Esophagus squamous epithelium (tissue), 4 donors: ENCODE results near the gene CDC20.

Experiments used
- POLR2A ChIP-seq, 4 donors: fragments of 450-650 bp; IDR thresholded peaks; one replicate each; pipeline ENCODE4 v1.6.1; 2017; ENCODE audit warnings: antibody characterized with exemption in 4 of 4, mild to moderate bottlenecking in 4 of 4, moderate library complexity in 3 of 4
- TF ChIP-seq, protein P1 (sequence below), 6 experiments: fragments of 450-650 bp in 4 of 6; fragments of 200-600 bp in 2 of 6; sonication (generic) in 2 of 6; IDR thresholded peaks; one replicate each; pipeline ENCODE4 v1.5.1; 2016 to 2019; ENCODE audit warnings: antibody characterized with exemption in 6 of 6, mild to moderate bottlenecking in 4 of 6, moderate library complexity in 4 of 6

DNA sequence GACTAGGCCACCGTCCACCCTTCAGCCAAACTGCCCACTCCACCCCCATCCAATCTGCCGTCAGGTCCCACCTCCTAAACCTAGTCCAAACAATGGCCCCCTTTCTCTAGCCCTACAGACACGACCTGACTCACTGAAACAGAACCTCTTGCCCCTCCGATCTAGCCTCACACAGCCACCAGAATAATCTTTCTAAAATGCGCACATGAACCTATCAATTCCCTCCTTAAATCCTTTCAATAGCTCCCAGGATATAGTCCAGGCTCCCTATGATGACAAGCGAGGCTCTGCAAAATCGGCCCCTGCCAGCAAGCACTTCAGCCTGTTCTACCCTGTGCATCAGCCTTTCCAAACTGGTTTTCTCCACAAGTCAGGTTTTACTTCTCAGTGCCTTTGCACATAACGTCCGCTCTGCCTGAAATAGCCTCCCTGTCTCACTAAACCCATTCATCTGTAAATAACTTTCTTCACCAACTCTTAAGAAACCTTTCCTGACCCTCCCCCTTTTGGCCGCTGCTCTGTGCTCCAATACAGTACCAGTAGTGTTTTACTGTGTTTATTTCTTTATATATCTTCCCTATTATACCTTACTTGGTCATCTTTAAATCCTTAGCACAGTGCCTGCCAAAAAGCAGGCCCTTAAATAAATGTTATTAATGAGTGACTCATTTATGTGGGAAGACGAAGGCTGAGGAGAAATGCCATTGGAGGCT, 9.0 kb upstream of the CDC20 start:
- no peak for TF ChIP-seq POLR2A (IDR thresholded peaks at IDR 0.05)
- TF ChIP-seq, protein P1, sequence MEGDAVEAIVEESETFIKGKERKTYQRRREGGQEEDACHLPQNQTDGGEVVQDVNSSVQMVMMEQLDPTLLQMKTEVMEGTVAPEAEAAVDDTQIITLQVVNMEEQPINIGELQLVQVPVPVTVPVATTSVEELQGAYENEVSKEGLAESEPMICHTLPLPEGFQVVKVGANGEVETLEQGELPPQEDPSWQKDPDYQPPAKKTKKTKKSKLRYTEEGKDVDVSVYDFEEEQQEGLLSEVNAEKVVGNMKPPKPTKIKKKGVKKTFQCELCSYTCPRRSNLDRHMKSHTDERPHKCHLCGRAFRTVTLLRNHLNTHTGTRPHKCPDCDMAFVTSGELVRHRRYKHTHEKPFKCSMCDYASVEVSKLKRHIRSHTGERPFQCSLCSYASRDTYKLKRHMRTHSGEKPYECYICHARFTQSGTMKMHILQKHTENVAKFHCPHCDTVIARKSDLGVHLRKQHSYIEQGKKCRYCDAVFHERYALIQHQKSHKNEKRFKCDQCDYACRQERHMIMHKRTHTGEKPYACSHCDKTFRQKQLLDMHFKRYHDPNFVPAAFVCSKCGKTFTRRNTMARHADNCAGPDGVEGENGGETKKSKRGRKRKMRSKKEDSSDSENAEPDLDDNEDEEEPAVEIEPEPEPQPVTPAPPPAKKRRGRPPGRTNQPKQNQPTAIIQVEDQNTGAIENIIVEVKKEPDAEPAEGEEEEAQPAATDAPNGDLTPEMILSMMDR (IDR thresholded peaks at IDR 0.05): no peak
